OCI-LY1 (cell line): Measurements from ENCODE around the gene CCDC87.

Experiments
- H2AFZ ChIP-seq: fragments of 200-600 bp; sonication (generic), shearing (Covaris generic); 2 replicates; pipeline ENCODE4 v1.6.0; 2014; ENCODE audit warnings: antibody characterized with exemption, mild to moderate bottlenecking, low read length
- H3F3A ChIP-seq: fragments of 200-600 bp; sonication (generic), shearing (Covaris generic); 2 replicates; pipeline ENCODE4 v1.6.0; 2014; ENCODE audit warnings: mild to moderate bottlenecking, antibody characterized with exemption, low read length, moderate library complexity; ENCODE audit not compliant: insufficient read depth
- H3K27ac ChIP-seq: fragments of 200-600 bp; sonication (generic); 2 replicates; pipeline ENCODE4 v1.5.1; 2014; ENCODE audit warnings: low read length, mixed run types, mild to moderate bottlenecking, low read depth; ENCODE audit not compliant: poor library complexity, severe bottlenecking
- H3K27me3 ChIP-seq: fragments of 200-600 bp; sonication (generic); 2 replicates; pipeline ENCODE4 v1.6.0; 2014; ENCODE audit warnings: antibody characterized with exemption, mild to moderate bottlenecking, low read length, moderate library complexity; ENCODE audit not compliant: insufficient read depth
- H3K36me3 ChIP-seq: fragments of 200-600 bp; sonication (generic); 2 replicates; pipeline ENCODE4 v1.6.1; 2014; ENCODE audit warnings: mild to moderate bottlenecking, antibody characterized with exemption, low read length, moderate library complexity, mixed read lengths; ENCODE audit not compliant: insufficient read depth
- H3K4me1 ChIP-seq: fragments of 200-600 bp; sonication (generic); 2 replicates; pipeline ENCODE4 v1.5.1; 2014; ENCODE audit warnings: mild to moderate bottlenecking, low read length, moderate library complexity; ENCODE audit not compliant: insufficient read depth, severe bottlenecking
- H3K4me2 ChIP-seq: fragments of 200-600 bp; sonication (generic), shearing (Covaris generic); 2 replicates; pipeline ENCODE4 v1.6.1; 2014; ENCODE audit warnings: low read length
- H3K4me3 ChIP-seq: fragments of 200-600 bp; sonication (generic); 2 replicates; pipeline ENCODE4 v1.5.1; 2014; ENCODE audit warnings: low read length, low read depth, mild to moderate bottlenecking, mixed read lengths; ENCODE audit not compliant: poor library complexity, severe bottlenecking
- H3K79me2 ChIP-seq: fragments of 200-600 bp; shearing (Covaris generic); 2 replicates; pipeline ENCODE4 v1.6.1; 2016; ENCODE audit warnings: mixed run types, low read length, mixed read lengths; ENCODE audit not compliant: insufficient read depth
- H3K9ac ChIP-seq: fragments of 200-600 bp; sonication (generic), shearing (Covaris generic); 2 replicates; pipeline ENCODE4 v1.6.1; 2014; ENCODE audit warnings: mild to moderate bottlenecking, low read length, mixed read lengths
- H3K9me2 ChIP-seq: fragments of 200-600 bp; sonication (generic), shearing (Covaris generic); 2 replicates; pipeline ENCODE4 v1.6.1; 2014; ENCODE audit warnings: low read depth, mild to moderate bottlenecking, low read length, mixed read lengths
- H3K9me3 ChIP-seq: fragments of 200-600 bp; shearing (Covaris generic); 2 replicates; pipeline ENCODE4 v1.6.1; 2014; ENCODE audit warnings: low read length, mixed read lengths
- H4K20me1 ChIP-seq: fragments of 200-600 bp; sonication (generic), shearing (Covaris generic); 2 replicates; pipeline ENCODE4 v1.6.0; 2016; ENCODE audit warnings: mild to moderate bottlenecking, low read length; ENCODE audit not compliant: insufficient read depth
- EZH2 ChIP-seq: fragments of 200-600 bp; sonication (generic), shearing (Covaris generic); IDR thresholded peaks from 2 replicates; pipeline ENCODE4 v1.8.0; 2017; ENCODE audit warnings: borderline replicate concordance, mixed run types, mild to moderate bottlenecking, antibody characterized with exemption, low read length, moderate library complexity, mixed read lengths
- TF ChIP-seq, protein P1 (sequence below): fragments of 200-600 bp; sonication (generic), shearing (Covaris generic); IDR thresholded peaks from 2 replicates; pipeline ENCODE4 v1.5.1; 2017; ENCODE audit warnings: mild to moderate bottlenecking, antibody characterized with exemption, low read length, moderate library complexity, mixed read lengths

The CCDC87 gene

DNA sequence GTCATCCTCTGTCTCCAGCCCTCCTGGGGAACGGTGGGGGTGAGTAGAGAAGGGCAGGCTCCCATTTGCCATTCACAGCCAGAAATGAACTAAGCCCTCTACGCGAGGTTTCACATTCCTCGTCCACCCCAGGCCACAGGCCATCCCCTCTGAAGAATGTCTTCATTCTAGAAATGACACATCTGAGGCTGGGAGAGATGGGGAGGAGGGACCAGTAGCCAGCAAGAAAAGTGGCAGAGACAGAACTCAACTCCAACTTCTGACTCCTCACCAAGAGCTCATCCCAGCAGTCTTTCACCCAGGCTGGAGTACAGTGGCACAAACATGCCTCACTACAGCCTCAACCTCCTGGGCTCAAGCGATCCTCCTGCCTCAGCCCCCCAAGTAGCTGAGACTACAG is 27.9 kb downstream of the CCDC87 start:
- Histone ChIP-seq H3K36me3 (no peaks in the 10 kb centered on the region), H3K9me2 (no peaks in the 10 kb centered on the region), H4K20me1 (no peaks in the 10 kb centered on the region), H3K4me3 (no peak overlapping the region), H3K4me2 (no peak overlapping the region), H3K9ac (no peak overlapping the region), H3K27ac (no peak overlapping the region), H3K4me1 (peaks cover 10% of the 10 kb centered on the region), H2AFZ (no peak overlapping the region), H3K79me2 (no peaks in the 10 kb centered on the region), H3F3A (no peaks in the 10 kb centered on the region), H3K27me3 (peaks cover 11% of the 10 kb centered on the region; the same call in 1 of the 2 replicates), H3K9me3 (no peaks in the 10 kb centered on the region)
- TF ChIP-seq, protein P1, sequence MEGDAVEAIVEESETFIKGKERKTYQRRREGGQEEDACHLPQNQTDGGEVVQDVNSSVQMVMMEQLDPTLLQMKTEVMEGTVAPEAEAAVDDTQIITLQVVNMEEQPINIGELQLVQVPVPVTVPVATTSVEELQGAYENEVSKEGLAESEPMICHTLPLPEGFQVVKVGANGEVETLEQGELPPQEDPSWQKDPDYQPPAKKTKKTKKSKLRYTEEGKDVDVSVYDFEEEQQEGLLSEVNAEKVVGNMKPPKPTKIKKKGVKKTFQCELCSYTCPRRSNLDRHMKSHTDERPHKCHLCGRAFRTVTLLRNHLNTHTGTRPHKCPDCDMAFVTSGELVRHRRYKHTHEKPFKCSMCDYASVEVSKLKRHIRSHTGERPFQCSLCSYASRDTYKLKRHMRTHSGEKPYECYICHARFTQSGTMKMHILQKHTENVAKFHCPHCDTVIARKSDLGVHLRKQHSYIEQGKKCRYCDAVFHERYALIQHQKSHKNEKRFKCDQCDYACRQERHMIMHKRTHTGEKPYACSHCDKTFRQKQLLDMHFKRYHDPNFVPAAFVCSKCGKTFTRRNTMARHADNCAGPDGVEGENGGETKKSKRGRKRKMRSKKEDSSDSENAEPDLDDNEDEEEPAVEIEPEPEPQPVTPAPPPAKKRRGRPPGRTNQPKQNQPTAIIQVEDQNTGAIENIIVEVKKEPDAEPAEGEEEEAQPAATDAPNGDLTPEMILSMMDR: no peak
- no peak for TF ChIP-seq EZH2

GRCh38 chr11:66564538-66564937 is 28.3 kb downstream of the CCDC87 start:
- no peak overlapping the region for H3K4me3 ChIP-seq
- H4K20me1 ChIP-seq: no peaks in the 10 kb centered on the region
- H3K27me3 ChIP-seq: peaks cover 11% of the 10 kb centered on the region; the same call in 1 of the 2 replicates
- H3K9me2 ChIP-seq: no peaks in the 10 kb centered on the region
- no peak overlapping the region for H3K4me2 ChIP-seq
- H3K36me3 ChIP-seq: no peaks in the 10 kb centered on the region
- no peak overlapping the region for H3K27ac ChIP-seq
- no peak overlapping the region for H3K9ac ChIP-seq
- no peaks in the 10 kb centered on the region for H3K9me3 ChIP-seq
- TF ChIP-seq EZH2: no peak
- TF ChIP-seq, protein P1: no peak
- H2AFZ ChIP-seq: no peak overlapping the region
- H3F3A ChIP-seq: no peaks in the 10 kb centered on the region
- no peaks in the 10 kb centered on the region for H3K79me2 ChIP-seq
- peaks cover 10% of the 10 kb centered on the region for H3K4me1 ChIP-seq

- Histone ChIP-seq H3F3A (no peaks in the 10 kb centered on the region), H3K4me2 (no peak overlapping the region), H3K4me1 (peaks cover 10% of the 10 kb centered on the region), H3K79me2 (no peaks in the 10 kb centered on the region), H3K27ac (no peak overlapping the region), H4K20me1 (no peaks in the 10 kb centered on the region), H3K27me3 (peaks cover 7% of the 10 kb centered on the region; the same call in 1 of the 2 replicates), H3K9me2 (no peaks in the 10 kb centered on the region), H3K9ac (no peak overlapping the region), H2AFZ (no peak overlapping the region), H3K9me3 (no peaks in the 10 kb centered on the region), H3K36me3 (no peaks in the 10 kb centered on the region), H3K4me3 (no peak overlapping the region)
- no peak for TF ChIP-seq EZH2
- TF ChIP-seq, protein P1: no peak
Observed at GRCh38 chr11:66563832-66564231, 29.0 kb downstream of the CCDC87 start.
